Urothelium cell line (cell line): Measurements from ENCODE around the gene ZNF486.
"Not testable (repeated sequence)": the region's sequence is repeated elsewhere in the genome, so short reads cannot be mapped to it uniquely, and the experiment has no call there.

Experiments
- DNase-seq: peaks from one replicate; pipeline ENCODE4 v3.0.0; 2011; ENCODE audit warnings: low spot score, mixed read lengths
- FAIRE-seq: peaks from 2 replicates; lab custom pipeline; 2011; peaks lifted over from hg19 to GRCh38; lab: Jason Lieb, UNC

Gene ZNF486

GRCh38 chr19:20167020-20167644 lies at the start of gene ZNF486:
Gene ZNF486, plus strand, starts transcription at chr19:20167214. Its CDS starts 117 bp downstream, at chr19:20167331.
- DNase-seq (no peak), FAIRE-seq (no peak)

- not testable (repeated sequence) for FAIRE-seq, DNase-seq
Measured at GRCh38 chr19:20118064-20118839, 48.8 kb upstream of the ZNF486 start.

DNA sequence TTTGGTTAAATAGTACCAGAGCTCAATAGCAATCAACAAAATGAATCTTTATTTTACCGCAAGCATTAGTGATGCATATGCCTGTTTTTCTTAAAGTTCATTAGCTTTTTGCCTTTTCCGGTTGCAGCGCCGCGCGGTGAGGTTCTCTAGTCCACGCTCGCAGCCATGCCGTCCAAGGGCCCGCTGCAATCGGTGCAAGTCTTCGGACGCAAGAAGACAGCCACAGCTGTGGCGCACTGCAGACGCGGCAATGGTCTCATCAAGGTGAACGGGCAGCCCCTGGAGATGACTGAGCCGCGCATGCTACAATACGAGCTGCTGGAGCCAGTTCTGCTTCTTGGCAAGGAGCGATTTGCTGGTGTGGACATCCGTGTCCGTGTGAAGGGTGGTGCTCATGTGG lies 42.1 kb upstream of the ZNF486 start:
- DNase-seq (no peak), FAIRE-seq (no peak)

- not testable (repeated sequence) for DNase-seq, FAIRE-seq
Measured at GRCh38 chr19:20132933-20133332, 34.1 kb upstream of the ZNF486 start.

- DNase-seq, FAIRE-seq: not testable (repeated sequence)
Measured at GRCh38 chr19:20137714-20138113, 29.3 kb upstream of the ZNF486 start.

GRCh38 chr19:20151617-20152145 lies 15.3 kb upstream of the ZNF486 start:
- DNase-seq = no peak
- FAIRE-seq = no peak

GRCh38 chr19:20152506-20152905 lies 14.5 kb upstream of the ZNF486 start:
- DNase-seq, FAIRE-seq: not testable (repeated sequence)

DNA sequence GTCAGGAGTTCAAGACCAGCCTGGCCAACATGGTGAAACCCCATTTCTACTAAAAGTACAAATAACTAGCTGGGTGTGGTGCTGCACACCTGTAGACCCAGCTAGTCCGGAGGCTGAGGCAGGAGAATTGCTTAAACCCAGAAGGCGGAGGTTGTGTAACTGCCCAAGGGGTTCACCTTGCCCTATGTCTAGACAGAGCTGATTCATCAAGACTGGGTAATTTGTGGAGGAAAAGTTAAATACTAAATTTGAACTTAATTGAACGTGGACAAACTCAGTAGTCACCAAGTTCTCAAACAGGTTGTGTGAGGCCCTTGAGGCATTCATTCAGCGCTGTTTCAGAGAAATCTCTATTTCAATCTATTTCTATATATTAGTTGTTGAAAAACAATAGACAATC lies 13.7 kb upstream of the ZNF486 start:
- DNase-seq (no peak), FAIRE-seq (no peak)

DNA sequence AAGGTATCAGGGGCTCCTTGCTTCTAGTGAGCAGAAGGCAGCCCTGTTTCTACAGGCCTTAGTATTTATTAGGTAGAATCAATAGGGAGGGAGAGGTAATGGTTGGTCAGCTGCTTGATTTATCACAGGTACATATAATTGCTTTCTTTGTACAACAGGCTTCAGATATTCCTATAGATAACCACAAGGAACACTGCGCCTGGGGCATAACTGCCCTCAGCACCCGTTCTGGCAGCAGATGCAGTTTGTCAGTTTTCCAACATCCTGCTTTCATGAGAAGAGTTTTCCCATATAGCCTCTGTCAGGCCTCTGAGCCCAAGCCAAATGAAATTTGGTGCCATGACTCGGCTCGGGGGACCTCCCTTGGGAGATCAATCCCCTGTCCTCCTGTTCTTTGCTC lies 12.4 kb upstream of the ZNF486 start:
- no peak for DNase-seq

DNA sequence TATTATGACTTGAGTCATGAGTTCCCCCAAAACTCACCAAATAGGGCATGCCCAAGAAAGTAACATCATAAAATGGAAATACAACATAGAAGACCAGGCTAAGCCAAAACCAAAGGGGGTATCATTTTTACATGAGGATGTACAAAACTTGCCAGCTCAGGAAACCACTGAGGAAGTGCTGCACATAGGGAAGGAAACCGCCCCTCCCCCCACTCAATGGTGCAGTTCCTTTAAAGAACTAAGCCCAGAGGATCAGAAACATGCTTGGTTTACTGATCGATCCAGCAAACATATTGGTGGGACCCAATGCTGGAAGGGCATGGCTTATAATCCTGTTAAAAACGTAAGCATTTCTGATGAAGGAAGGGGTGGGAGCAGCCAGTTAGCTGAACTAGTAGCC lies 4.2 kb upstream of the ZNF486 start:
- DNase-seq = no peak

More for the DNA sequence above, 12.4 kb upstream of the ZNF486 start:
- no peak for FAIRE-seq

GRCh38 chr19:20164456-20164855 lies 2.6 kb upstream of the ZNF486 start:
- no peak for FAIRE-seq
- DNase-seq = no peak

More for the DNA sequence above, 4.2 kb upstream of the ZNF486 start:
- no peak for FAIRE-seq

DNA sequence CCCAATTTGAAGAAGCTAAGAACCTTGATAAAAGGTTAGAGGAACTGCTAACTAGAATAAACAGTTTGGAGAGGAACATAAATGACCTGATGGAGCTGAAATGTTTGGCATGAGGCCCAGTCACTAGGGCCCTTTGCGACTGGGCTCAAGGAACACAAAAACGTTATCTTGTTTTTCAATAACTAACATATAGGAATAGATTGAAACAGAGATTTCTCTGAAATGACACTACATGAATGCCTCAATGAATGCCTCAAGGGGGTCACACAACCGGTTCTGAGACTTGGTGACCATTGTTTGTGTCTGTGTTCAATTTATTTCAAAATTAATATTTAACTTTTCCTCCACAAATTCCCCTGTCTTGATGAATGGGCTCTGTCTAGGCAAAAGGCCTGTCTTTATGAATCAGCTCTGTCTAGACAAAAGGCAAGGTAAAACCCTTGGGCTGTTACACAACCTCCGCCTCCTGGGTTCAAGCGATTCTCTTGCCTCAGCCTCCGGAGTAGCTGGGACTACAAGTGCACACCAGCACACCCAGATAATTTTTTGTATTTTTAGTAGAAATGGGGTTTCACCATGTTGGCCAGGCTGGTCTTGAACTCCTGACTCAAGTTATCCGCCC lies 932 bp upstream of the ZNF486 start:
- FAIRE-seq (no peak), DNase-seq (no peak)

GRCh38 chr19:20167651-20168122 lies 673 bp downstream of the ZNF486 start:
- no peak for DNase-seq
- no peak for FAIRE-seq

- FAIRE-seq (no peak), DNase-seq (no peak)
Measured at GRCh38 chr19:20171285-20171684, 4.3 kb downstream of the ZNF486 start.

DNA sequence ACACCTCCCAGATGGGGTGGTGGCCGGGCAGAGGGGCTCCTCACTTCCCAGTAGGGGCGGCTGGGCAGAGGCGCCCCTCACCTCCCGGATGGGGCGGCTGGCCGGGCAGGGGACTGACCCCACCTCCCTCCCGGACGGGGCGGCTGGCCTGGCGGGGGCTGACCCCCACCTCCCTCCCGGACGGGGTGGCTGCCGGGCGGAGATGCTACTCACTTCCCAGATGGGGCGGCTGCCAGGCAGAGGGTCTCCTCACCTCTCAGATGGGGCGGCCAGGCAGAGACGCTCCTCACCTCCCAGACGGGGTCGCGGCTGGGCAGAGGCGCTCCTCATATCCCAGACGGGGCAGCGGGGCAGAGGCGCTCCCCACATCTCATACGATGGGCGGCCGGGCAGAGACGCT lies 8.8 kb downstream of the ZNF486 start:
- not testable (repeated sequence) for FAIRE-seq, DNase-seq

DNA sequence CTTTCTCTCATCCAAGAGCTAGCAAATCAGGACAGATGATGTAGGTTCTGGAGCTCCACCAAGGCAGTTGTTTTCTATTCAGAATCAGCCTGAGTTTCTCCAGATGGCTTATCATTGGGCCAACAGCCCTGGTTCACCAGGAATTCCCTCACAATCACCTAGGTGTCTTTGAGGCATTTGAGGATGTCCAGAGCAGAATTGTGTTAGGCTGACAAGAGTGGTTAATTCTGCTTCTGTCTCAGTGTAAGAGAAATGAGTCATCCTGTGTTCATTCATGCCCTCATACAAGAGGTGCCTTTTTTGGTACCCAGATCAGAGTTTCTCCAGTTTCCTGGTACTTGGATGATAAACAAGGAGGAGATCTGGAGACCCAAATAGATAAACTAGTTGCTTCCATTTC lies 12.9 kb downstream of the ZNF486 start:
- not testable (repeated sequence) for DNase-seq, FAIRE-seq

DNA sequence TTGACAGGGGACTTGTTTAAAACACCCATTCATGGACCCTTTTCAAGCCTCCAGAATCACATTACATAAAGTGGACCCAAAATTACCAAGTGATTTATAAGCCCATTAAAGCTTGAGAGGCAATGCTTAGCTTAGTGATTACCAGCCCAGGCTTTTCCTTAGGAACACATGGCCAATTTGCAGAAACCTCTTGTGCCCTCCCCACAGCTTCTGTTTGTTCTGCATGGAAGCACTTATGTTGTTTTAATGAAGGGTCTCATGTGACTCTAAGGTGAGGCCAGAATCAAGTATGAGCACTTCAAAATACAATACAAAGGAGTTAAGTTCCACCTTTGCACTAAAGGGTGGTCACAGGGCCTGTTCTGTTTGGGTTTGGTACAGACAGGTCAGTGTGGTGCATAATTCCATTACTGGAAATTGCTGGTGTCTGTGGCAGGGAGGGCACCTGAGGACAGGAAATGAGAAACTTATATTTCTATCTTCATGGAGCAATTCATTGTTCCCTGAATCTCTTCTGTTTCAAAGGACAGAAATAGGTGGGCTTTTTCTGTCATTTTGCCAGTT lies 15.3 kb downstream of the ZNF486 start:
- FAIRE-seq (no peak), DNase-seq (no peak)

- DNase-seq = no peak
- FAIRE-seq = no peak
Measured at GRCh38 chr19:20186174-20186573, 19.2 kb downstream of the ZNF486 start.

GRCh38 chr19:20197747-20198146 lies 30.7 kb downstream of the ZNF486 start:
- DNase-seq = no peak
- no peak for FAIRE-seq

GRCh38 chr19:20209051-20209450 lies 42.0 kb downstream of the ZNF486 start:
- DNase-seq (no peak), FAIRE-seq (no peak)

DNA sequence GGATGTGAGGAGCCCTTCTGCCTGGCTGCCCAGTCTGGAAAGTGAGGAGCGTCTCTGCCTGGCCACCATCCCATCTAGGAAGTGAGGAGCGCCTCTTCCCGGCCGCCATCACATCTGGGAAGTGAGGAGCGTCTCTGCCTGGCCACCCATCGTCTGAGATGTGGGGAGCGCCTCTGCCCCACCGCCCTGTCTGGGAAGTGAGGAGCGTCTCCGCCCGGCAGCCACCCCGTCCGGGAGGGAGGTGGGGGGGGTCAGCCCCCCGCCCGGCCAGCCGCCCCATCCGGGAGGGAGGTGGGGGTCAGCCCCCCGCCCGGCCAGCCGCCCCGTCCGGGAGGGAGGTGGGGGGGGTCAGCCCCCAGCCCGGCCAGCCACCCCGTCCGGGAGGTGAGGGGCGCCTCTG lies 47.4 kb downstream of the ZNF486 start:
- not testable (repeated sequence) for DNase-seq, FAIRE-seq
